Ecto neural progenitor cell (in vitro differentiated cells): ENCODE measurements around the gene DUXB.

ENCODE experiments used
- DNase-seq: peaks from one replicate; pipeline ENCODE4 v3.0.0-alpha.2; 2018; ENCODE audit warnings: low spot score

DUXB gene, protein sequence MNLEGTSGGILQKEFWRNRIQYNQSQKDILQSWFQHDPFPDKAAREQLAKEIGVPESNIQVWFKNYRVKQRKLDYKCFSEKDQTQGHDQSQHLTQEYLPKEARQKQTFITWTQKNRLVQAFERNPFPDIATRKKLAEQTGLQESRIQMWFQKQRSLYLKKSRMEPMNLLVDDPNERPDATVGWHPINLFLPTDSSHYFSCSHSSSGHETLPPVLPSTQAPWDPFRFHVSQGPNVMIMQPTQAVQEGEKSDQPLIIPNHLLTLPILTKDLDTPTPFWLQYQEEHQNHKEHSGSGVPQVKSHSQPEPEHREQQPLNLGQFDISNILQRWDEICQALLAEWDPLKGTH

DNA sequence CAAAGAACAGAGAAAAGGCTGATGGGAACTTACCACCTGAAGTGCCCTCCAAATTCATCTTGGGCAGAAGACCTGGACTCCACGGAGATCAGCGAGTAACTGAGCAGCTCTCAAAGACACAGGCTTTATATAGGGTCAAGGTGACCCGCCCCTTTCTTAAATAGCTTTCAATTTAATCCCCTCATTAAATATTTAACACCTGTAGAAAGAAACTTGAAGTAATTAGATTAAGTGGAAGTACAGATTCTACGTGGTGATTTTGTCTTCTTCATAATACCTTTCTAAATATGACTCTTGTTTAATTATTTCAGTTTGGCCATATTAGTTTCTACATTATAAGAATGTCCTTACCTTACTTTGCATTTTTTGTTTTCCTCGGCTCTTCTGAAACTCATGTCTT is at the start of gene DUXB:
TSS of gene DUXB (minus strand) at position 101 of the 400 bp plus-strand sequence. CDS start at position 58, 43 bp downstream.
- peak; percentile 1 for DNase-seq

DNA sequence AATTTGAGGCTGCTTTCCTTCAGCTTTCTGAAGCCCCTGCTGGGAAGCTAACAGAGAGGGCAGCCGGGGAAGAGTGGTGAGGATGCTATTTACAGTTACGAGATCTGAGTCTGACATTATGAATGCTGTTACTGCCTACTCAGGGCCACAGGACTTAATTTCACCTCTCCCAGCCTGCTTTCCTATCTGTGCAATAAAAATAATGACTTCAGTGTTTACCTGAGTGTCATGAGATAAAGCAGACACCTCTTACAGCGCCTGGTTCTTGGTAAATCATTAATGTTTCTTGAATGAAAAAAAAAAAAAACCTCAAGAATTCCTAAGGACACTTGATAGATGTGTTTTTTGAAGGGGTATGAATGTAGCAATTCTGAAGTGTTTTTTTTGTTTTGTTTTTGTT is 49.3 kb upstream of the DUXB start:
- DNase-seq, result no peak

DNA sequence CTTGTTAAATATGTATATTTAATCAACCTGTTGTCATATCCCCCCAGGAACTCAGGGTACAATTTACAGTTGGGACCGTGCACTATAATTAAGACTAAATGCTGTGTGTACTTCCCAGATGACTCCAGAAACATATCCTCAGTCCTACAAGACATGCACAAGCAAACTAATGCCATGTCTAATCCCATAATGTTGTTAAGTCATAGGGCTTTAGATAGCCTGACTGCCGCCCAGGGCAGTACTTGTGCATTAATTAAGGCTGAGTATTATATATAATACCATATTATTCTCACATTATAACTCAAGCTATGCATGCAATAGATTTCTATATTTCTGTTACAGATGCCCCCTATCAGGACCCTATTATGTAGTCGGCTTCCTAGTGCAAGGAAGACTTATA is 45.1 kb upstream of the DUXB start:
- DNase-seq, result no peak

DNA sequence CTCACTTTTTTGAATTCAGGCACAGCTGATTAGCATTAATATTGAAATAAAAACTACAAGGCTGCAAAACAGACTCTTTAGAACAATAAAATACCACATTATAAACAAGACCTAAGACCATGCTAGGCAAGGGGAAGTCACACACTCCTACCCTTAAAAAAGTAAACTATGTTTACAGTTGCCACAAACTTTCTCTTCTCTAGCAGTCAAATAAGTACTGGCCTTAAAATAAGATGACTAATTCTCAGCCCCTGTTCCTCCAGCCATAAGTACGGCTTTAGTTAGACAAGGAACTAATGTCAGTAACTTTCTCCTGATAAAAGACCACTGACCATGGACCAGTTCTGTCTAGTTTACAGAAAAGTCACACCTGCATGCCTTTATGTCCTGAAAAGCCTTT is 44.6 kb upstream of the DUXB start:
- no peak for DNase-seq

DNA sequence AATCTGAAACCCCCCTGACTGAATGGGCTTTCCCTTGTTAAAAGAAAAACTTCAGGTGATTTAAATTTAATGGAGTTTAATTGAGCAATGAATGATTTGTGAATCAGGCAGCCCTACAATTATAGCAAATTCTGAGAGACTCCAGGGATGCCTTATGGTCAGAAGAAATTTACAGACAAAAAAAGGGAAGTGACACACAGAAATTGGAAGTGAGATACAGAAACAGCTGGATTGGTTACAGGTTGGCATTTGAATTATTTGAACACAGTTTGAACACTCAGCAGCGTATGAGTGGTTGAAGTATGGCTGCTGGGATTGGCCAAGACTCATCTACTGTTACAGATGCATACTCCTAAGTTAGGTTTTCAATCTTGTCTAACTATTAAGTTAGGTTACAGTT is 44.0 kb upstream of the DUXB start:
- DNase-seq, result no peak

DNA sequence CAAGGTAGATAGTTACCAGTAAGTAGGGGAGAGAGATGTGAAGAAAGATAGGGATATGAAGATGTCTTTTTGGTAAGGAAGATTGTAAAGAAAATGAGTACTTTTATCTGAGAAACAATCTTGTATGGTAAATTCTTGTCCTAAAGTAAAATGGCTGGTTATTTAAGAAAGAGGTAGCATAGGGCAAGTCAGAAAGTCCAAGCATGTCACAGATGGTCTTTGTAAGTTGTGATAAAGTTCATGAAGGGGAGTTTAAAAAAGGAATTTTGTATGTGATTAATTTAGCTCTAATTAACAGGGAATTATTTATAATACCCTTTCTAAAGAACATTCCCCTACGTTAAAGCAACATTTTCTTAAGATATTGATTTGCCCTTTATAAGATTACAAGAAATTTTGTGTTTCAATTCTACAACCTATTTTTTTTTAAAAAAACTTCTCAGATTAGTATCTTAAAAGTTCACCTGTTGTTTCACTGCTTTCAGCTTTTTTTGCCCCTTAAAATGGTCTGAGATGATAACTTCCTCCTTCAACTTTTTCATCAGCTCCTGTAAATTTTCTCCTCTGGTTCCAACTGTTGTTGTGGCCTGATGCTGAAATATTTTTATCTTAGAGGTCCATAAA is 41.3 kb upstream of the DUXB start:
- no peak for DNase-seq

DNA sequence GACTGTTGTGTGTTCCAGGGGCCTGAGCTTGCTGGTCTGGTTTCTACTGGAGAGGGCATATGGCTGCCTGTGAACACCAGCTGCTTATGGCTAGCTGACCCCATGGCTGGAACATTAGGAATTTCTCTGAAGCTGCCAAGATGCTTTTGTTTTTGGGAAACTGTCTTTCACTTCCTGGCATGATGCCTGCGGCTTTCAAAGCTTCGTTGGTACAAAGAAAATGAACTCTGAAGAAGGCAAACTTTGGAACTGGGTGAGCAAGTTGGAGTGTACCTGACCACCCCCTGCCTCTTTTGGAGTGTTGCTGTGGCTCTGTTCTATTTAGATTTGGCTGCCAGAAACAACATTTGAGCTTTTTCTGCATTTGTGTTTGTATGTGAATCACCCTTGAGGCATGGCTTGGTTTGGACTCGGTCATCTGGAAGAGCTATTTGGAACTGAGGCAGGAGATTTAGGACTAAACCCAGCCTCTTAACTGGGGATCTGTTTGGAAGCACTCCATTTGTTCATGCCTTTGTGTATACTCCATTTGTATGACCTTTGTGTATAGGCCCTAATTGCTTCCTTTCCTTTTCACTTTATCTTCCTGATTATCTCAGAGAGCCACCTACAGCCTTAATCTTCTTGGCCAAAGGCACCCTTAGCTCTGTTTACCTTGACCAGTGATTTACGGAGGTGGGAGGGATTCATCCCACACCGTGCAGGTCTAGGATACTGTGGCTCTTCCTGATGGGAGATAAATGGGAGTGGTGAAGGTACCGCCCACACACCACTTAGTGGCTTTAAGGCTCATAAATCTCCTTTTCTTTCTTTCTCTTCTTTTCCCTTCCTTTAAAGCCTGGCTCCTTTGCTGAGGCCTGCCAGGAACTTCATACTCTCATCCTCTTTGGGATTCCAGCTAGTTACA is 32.3 kb upstream of the DUXB start:
- no peak for DNase-seq

DNA sequence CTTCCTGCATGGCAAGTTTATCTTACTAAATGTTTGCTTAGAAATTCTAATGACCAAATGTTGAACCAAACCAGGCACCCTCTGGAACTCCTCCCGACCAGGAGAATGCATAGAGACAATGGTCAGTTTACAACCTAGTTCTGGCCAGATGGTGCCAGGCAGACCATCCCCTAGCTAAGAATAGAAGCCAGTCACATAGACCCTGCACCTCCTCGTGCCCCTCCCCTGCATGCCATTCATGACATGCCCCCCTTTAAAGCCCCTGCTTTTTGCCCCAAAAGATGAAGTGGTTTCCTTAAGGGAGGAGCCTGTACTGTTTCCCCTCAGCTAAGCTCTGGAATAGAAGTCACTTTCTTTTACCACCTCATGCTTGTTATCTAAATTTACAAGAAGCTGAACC is 31.6 kb upstream of the DUXB start:
- no peak for DNase-seq

DNA sequence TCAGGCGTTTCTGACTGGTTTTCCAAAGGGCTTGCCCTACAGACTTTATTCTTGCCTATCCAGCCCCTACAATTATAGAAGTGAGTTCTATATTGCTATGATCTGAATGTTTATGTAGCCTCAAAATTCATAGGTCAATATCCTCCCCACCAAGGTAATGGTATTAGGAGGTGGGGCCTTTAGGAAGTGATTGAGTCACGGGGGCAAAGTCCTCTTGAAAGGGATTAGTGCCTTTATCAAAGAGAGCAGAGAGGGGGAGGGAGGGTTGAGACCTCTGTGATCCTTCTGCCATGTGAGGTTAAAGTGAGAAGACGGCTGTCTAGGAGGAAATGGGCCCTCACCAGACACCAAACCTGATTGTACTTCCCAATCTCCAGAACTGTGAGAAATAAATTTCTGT is 26.0 kb upstream of the DUXB start:
- no peak for DNase-seq

DNA sequence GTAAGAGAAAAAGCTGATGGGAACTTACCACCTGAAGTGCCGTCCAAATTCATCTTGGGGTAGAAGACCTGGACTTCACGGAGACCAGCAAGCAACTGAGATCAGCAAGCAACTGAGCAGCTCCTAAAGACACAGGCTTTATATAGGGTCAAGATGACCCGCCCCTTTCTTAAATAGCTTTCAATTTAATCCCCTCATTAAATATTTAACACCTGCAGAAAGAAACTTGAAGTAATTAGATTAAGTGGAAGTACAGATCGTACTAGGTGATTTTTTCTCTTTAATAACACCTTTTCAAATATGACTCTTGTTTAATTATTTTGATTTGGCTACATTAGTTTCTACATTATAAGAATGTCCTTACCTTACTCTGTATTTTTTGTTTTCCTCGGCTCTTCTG is 25.1 kb upstream of the DUXB start, which contains the start of gene CPHXL:
TSS of gene CPHXL (minus strand) at position 101 of the 400 bp plus-strand sequence. CDS start at position 53, 48 bp downstream.
- no peak for DNase-seq

DNA sequence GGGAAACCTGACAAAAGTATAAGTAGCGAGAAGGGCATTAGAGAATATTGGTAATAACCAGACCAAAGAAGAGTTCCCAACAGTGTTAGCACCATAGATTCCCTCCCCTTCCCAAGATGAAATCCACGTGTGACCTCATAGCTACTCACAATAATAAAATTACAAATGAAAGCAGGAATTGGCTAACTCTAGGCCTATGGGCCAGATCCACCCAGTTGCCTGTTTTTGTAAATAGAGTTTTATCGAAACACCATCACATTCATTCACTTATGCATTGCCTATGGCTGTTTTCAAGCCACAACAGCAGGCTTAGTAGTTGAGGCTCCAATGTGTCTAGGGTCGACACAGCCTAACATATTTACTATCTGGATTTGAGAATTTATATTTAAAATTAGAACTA is 17.2 kb upstream of the DUXB start:
- no peak for DNase-seq

DNA sequence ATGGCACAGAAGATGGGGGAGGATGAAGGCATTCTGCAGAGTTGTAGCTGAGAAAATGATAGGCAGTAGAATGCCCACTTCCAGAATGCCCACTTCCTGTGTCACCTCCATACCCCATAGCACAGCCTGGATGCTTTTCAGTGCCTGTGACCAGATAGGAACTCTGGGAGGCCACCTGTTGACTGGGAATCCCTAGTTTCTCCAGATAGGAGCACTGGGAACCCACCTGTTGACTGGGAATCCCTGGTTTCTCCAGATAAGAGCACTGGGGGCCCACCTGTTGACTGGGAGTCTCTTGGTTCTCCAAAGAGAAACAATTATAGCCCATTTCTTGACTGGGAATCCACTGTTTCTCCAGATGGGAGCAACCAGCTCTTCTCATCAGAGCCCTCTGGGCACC is 13.4 kb upstream of the DUXB start:
- DNase-seq, result no peak

DNA sequence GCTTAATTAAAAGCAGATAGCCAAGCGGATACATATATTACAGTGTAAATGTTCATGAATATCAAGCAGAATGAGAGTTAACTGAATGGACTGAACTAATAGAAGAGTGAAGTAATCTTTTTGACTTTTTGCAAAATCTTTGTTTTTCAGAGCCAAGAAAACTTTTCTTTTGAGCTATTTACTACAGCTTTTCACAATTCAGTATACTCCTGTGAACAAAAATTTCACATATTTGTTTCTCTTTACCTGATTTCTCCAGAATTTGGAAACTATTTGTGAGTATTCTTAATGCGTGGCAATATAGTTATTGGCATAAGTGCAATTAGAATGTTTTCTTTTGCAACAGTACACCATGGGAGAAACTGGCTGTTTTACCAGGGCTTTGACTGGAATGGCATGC is 9.1 kb upstream of the DUXB start:
- no peak for DNase-seq

DNA sequence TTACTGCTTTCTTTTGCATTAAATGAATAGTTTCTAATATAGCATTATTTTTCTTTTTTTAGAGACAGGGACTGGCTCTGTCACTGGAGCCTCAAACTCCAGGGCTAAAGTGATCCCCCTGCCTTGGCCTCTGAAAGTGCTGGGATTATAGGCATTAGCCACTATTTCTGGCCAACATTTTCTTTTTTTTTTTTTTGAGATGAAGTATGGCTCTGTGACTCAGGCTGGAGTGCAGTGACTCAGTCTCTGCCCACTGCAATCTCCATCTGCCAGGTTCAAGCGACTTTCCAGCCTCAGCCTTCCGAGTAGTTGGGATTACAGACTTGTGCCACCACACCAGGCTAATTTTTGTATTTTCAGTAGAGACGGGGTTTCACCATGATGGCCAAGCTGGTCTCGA is 2.0 kb upstream of the DUXB start:
- no peak for DNase-seq

DNA sequence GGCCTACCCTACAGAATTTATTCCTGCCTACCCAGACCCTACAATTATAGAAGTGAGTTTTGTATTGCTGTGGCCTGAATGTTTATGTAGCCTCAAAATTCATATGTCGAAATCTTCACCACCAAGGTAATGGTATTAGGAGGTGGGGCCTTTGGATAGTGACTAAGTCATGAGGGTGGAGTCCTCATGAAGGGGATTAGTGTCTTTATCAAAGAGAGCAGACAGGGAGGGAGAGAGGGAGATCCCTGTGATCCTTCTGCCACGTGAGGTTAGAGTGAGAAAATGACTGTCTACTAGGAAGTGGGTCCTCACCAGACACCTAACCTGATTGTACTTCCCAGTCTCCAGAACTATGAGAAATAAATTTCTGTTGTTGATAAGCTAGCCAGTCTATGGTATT is 981 bp upstream of the DUXB start:
- peak; percentile 7 for DNase-seq

DNA sequence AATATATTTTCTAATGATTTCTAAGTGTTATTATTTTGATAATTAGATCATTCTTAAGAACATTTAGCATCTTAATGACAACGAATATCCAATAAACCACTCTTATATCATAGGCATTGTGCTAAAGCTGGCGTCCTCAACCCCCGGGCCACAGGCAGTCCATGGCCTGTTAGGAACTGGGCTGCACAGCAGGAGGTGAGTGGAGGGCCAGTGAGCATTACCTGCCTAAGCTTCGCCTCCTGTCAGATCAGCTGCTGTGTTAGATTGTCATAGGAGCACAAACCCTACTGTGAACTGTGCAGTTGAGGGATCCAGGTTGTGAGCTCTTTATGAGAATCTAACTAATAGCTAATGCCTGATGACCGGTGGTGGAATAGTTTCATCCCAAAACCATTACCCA is 3.7 kb downstream of the DUXB start:
- DNase-seq, result peak; percentile 28

DNA sequence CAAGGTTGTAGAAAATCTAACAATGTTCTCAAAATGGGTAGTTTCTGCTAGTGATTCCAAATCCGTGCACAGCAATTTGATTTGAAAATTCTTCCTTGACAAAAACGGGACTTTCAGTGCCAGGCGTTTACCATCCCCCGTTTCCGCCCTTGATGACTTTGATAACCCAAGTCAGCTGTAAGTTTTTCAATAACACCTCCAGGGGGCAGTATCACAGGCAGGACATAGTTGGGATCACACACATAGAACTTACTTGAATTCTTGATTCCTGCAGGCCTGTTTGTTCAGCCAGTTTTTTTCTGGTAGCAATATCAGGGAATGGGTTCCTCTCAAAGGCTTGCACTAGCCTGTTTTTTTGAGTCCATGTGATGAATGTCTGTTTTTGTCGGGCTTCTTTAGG is 5.6 kb downstream of the DUXB start:
- peak; percentile 8 for DNase-seq

DNA sequence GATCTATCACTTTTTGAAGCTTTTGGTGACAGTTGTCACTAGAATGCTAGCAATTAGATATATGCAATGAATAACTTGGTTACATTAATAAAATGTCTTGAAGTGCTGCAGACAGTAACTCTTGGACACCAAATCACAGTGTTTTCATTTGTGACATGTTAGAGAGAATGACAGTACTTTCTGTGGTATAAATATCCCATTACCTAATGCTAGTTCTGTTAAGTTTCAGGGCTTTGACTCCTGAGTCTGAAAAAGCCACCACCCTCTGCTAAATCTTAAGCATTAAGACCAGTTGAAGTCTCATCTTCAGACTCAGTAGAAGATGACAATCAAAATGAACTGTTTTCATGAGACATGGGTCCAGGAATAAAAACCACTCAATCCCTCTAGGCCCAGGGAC is 13.9 kb downstream of the DUXB start:
- DNase-seq, result no peak

DNA sequence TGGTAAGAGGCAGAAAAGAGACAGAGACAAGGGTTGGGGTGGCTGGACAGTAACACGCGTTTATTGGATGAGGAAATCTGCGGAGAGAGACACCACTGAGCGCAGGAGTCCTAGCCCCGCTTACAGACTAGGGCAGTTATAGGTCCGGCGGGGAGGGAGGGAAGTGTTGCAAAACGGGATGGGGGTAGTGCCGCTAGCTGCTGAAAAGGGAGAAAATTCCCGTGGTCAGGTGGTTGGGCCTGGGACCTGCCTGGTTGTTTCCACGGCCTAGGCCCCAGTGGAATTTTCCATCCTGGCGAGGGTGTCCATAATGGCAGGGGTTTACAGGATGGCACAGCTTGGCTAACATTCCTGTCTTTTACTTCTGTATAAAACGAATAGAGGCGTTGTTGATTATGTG is 19.0 kb downstream of the DUXB start:
- no peak for DNase-seq

DNA sequence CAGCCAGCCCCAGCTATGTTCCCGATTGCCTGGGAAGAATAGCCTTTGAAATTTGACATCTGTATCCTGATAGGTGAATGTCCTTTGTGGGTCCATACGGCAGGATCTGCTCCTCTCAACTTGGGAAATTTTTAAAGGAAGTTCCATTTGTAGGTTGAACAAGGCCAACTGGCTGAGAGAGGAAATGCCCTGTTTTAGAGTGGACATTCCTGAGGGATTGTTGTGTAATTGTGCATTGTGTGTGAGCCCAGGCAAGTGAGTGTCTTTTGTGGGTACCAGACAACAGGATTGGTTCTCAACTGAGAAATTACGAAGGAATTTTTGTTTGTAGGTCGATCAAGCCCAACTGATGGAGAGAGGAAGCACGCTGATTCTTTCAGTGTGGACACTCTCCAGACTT is 21.9 kb downstream of the DUXB start:
- no peak for DNase-seq

DNA sequence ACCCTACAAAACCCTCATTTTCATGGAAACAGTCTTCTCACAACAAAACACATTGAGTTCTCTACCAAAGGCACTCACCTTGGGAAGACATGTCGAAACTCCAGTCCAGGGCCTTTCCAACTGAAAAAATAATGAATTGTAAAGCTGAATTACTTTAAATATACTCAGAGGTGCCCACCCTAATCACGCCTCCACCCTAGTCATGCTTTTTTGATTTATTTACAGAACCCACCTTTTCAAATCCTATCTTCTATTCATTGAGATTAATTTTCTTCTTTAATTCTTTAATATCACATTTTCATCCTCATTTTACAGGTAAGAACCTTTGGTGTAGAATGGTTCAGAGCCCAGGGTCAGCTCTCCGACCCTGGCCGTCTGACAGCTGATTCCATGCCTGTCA is 24.4 kb downstream of the DUXB start, which contains the start of gene CPHXL2:
TSS of gene CPHXL2 (minus strand) at position 101 of the 400 bp plus-strand sequence. CDS start at position 91, 10 bp downstream.
- no peak for DNase-seq

DNA sequence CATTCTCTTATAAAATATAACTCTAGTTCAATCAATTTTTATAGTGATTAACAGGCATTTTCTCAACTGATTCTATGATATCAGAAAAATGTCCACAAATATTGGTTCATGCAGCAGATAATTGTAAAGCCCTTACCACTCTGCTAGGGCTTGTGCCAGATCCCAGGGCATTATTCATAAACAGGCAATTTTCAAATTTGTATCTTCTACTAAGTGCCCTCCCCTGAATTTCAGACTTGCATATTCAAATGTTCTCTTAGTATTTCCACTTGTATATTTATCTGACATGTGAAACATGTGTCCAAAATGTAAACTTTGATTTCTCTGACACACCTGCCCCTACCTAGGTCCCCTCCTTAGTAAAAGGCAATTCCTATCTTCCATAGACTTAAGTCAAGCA is 33.8 kb downstream of the DUXB start:
- no peak for DNase-seq
